ENCODE data around the gene IFI27L1.

Gene IFI27L1

DNA sequence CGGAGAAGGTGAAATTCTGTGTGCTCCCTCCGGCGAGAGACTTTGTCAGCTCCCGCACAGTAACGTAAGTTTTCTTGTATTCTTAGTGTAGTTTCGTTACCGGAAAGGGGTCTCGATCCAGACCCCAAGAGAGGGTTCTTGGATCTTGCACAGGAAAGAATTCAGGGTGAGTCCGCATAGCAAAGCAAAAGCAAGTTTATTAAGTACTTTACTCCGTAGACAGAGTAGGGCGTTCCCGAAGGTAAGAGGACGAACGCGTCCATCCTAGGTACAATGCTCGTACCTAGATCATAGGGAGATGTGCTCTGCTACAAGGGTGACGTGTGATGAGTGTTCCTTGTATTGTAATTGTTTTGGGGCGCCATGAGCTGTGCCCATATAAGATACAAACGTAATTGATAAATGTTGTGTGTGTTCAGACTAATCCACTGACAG, 293 bp downstream of the IFI27L1 start:
- FAIRE-seq: no peak

DNA sequence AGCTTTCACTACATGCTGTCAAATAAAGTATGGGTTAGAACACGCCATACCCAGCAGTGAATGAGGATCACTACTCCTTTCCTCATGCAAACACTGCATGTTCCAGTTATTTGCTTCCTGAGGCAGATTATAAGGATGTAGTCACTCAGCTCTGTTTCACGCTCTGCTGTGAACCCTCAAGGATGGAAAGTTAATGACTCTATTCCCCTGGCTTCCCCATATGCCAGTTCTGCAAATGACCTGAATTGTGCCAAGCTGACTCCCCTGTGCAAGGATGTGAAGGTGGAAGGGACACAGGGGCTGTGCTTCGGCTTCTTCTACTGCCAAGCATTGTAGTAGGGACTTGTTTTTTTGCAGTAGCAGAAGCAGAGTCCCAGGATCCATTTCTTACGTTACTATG, 6.8 kb downstream of the IFI27L1 start:
- FAIRE-seq: no peak

DNA sequence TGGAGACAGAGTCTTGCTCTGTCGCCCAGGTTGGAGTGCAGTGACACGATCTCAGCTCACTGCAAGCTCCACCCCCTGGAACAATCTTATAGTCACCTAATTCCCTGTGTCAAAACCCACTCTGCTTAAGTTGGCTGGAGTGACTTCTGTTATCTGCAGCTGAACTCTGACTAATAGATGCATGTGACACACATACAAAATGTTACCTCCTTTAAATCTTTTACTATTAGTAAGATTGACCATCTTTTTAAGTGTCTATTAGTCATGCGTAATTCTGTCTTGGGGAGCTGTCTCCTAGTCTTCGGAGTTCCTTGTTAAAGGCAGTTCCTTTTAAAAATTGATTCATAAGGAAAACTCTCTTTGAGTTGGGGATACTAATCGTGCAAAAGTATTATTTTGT, 7.4 kb downstream of the IFI27L1 start:
- FAIRE-seq: no peak

DNA sequence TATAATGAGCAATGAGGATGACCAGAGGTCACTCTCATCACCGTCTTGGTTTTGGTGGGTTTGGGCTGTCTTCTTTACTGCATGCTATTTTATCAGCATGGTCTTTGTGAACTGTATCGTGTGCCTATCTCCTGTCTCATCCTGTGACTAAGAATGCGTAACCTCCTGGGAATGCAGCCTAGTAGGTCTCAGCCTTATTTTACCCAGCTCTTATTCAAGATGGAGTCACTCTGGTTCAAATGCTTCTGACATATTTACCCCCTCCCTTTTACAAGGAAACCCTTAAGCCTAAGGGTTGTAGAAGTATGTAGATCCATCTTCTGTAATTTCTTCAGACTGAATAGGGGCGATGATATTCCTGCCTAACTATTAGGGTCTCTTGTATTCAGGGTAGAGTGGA, 8.4 kb downstream of the IFI27L1 start:
- no peak for FAIRE-seq

DNA sequence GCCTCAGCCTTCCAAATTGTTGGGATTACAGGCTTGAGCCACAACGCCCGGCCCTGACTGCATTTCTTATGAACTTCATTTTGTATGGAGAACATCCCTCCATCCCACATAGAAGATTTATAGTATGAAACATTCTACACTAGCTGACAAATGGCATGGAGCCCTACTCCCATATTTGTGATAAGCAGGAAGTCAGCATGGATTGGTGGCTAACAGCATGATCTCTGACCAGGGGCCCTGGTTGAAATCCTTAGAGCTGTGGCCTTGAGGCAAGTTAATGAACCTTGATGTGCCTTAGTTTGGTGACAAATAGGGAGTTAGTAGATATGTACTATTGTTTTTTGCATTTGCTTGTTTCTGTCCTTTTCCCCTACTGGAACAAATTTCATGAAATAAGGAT, 12.3 kb downstream of the IFI27L1 start:
- no peak for FAIRE-seq

DNA sequence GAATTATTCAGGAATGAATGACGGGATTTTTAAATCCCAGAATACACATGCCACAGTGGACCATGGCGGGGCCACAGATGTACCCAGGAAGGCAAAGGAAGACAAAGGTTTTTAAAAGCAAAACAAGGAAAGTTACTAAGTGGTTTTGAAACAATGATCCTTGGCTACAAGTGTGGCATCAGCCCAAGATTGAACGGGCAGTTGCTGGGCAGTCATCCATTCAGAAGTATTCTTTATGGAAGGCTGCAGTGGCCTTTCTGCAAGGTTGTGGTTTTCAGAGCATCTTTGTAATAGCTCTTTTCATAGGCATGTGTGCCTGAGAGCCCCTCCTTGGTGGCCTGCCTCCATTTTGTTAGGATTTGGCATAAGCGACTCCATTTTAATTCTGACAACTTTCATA, 16.0 kb downstream of the IFI27L1 start:
- no peak for FAIRE-seq

DNA sequence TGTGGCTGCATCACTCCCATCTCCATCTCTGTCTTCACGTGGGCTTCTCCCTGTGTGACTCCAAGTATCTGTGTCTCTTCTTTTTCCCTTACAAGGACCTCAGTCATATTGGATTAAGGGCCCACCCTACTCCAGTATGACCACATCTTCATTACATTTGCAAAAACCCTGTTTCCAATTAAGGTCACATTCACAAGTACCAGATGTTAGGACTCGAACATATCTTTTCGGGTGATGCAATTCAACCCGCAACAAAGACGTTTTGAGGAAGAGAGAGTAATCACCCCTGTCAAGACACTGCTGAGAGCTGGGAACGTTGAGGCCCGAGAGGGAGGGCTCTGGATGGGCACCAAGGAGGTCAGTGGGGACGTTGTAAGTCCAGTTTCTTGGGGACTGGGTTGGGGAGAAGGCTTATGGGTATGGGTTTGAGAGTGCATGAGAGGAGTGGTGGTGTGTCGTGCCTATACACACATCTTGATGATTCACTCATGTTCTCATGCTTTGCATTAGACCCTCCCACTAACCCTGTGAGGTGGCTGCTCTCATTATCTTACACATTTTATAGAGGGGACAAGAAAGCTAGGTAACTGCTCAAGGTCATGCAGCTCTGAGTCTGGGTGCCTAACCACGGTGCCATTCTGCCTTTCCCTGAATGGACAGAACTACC, 17.3 kb downstream of the IFI27L1 start:
- no peak for FAIRE-seq

DNA sequence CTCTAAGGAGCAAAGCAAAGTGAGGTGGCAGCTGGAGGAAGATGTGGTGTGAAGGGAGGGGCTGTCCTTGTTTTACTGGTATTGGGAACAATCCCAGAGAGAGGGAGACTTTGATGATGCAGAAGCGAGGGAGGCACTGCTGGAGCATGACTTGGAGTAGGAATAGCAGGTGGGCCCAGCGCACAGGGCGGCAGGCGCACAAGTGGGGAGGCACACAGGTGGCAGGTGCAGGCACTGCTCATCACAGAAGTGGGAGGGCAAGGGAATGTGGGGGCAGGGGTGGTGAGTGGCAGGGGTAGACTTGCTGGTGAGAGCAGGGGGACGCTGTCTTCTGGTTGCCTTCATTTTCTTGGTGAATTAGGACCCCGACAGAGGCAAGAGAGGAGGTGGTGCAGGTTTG, 17.9 kb downstream of the IFI27L1 start:
- FAIRE-seq: no peak

DNA sequence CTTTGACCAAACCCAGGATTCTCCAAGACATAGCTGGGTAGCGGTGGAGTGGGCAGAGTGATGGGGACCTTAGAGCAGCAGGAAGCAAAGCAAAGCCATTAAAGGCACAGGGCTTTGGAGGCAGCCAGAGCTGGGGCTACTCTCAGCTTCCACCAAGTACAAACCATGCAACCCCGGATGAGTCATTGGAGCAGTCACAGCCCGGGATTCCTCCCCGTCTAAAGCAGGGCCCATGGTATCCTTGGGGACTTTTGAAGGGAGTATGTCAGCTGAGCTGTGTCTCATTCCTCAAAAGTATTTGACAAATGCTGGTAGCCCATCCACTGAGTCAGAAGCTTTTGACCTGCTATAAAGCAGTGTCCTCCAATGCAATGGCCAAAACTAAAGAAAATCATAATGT, 19.7 kb downstream of the IFI27L1 start:
- FAIRE-seq: no peak

DNA sequence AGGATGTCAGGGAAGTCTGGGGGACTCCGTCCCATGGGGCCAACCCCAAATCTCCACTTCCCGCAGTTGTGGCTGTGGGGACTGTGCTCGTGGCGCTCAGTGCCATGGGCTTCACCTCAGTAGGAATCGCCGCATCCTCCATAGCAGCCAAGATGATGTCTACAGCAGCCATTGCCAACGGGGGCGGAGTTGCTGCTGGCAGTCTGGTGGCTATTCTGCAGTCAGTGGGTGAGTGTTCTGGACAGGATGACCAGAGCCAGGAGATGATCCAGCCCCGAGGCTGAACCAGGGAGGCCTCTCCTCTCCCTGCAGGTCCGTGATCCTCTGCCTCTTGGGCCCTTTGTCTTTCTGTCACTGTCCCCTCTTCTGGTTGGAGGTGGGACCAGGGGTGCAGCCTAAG, 20.6 kb downstream of the IFI27L1 start:
- no peak for FAIRE-seq

DNA sequence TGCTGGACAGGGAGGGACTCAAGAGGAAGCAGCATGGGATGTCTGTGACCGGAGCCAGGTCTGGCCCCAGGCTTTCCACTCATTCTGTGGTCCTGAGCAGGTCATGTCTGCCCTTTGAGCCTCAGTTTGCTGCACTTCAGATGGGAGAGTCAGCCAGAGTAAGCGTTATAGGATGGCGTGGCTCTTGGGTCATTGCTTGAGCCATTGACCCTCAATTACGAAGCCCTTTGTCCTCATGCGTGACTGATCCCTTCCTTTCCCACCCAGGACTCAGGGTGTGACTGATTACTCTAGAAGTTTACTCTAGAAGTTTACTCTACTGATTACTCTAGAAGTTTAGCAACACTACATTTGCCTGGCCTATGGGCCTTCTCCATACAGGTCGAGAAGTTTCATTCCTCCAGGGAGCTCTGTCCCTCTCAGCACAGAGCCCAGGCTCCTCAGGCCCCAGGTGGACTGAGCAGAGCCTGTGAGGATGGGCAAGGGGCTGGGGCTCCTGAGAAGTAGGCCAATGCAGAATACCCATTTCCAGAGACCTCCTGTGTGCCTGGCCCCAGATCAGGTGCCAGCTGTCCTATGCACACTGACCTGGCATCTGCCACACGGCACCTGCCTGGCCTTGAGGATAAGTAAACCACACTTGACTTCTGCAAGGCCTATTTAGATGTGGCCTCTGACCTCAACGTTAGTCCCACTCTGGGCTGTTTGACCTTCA, 21.8 kb downstream of the IFI27L1 start:
- FAIRE-seq: no peak

DNA sequence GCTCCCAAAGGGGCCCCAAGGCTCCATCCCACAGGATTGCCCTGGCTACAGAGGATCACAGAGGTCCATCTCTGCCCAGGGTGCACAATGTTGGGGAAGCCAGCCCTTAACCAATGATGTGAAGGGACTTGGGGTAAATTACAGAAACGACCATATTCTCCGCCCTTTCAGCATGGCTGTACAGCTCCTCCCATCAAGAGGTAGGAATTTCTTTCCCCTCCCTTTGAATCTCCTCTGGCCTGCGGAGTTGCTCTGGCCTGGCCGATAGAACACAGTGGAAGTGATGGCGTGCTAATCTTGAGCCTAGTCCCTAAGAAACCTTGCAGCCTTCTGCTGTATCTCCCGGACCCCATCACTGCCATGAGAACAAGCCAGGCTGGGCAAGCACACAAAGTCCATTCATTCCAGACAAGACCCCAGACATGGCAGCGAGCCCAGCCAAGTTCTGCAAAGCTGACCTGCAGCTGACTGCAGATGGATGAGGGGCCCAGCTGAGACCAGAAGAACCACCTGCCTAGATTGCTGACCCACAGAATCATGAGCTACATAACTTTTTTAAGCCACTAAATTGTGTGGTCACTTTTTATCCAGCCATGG, 22.5 kb downstream of the IFI27L1 start:
- no peak for FAIRE-seq

DNA sequence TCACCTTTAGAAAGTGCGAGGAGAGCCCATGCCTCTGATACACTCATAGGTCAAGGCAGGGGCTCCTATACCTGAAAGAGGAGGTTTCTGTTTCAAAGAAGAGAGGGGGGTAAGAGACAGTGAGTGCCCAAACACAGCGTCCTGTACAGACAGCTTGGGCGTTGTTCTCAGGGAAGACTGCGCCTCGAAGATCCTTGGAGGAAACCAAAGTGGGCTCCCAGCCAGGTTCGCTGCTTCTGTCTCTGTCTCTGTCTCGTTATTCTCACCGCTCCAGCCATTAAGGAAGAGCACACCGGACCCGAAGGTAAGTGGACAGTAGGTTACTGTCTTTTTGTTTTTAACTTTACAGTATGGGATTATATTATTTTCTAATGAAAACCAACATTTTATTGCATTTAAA, 23.6 kb downstream of the IFI27L1 start:
- no peak for FAIRE-seq

DNA sequence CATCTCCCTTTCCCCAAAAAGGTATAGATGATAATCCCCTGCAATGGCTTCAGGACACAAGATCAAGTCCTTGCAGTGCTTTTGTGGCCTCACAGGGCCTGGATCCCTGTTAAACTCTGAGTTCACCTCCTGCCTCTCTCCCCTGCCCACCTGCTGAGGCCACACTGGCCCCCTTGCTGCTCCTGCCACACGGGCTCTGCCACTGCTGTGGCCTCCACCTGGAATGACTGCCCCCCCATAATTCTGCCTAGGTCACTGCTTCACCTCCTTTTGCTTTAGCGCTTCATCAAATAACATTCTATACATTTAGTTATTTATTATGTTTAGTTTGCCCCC, 28.8 kb downstream of the IFI27L1 start:
- FAIRE-seq: no peak

DNA sequence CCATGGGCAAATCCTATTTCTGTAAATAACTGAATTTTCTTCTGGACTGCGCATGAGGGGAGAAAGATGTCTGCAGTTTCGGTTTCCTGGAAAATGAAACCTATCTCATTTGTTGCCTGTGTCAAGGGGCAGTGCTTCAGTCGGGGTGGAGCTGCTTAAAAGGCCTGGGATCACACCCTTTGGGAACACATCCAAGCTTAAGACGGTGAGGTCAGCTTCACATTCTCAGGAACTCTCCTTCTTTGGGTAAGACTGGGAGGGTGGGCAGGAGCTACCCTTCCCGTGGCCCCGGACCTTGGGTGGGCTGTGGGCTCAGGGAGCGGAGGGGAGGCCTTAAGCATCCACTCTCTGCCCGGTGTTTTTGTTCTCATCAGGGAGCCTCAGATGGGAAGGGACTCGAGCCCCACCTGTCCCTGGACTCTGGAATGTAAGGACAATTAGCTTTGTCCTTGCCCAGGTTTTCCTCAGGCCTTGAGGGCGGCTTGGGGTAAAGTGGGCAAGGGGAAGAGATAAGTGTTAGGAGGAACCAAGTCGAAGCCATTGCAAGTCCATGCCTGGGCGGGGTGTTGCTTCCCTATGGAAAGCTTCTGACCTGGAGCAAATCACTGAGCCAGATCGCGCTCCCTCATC, 29.6 kb downstream of the IFI27L1 start, which contains the start of gene IFI27:
Gene IFI27, plus strand, starts transcription at position 185 of the 630 bp plus-strand sequence.
- no peak for FAIRE-seq

DNA sequence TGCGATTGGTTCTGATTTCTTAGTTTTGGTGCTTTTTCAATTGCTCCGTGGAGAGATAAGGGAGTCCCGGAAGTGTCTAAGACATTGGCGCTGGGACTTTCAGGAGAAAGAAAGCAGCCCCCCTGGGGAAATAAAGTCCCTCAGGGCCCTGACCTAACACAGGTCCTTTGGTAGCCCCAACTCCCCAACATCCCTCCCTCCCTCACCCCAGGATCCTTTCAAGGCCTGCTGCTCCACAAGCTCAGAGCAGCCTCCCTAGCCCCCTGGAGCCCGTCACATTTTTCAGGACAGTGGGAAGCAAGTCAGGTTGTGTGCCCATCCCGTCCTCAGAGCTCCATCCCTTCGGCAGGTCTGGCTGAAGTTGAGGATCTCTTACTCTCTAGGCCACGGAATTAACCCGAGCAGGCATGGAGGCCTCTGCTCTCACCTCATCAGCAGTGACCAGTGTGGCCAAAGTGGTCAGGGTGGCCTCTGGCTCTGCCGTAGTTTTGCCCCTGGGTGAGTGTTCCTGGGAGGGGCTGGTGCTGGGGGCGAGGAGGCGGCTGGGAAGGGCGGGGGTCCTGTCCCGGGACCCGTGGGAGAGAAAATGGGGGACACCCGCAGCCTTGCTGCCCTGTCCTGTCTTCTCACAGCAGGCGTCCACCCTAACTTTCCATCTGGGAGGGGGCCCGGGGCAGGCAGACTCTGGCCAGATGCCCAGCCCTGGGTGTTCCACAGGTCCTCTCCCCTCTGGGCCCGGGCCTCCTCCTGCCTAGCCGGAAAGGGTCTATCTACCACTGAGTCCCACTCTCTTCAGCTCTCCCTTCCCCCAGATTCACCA, 30.4 kb downstream of the IFI27L1 start:
- no peak for FAIRE-seq

DNA sequence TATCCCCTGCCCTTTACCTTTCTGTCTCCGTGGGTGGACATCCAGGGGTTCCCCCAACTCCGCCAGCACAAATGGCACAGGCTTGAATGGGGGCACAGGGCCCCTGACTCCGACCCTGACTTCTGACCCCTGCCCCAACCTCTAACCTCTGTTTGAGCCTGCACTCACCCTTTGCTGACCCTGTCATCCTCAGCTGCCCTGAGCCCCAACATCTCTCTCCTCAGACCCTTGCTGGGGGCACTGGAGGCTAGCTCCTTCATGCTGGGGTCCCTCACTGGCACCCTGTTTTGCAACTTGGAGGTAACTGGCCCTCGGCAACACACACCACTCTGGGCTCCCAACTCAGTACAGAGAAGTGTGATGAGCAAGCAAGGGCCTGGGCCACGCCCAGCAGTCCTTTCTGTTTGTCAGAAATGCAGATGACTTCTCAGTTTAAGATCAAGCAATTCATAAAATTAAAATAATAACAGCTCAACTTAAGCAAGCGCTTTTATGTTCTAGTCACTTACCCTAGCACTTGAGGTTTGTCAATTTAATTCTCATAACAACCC, 31.5 kb downstream of the IFI27L1 start:
- no peak for FAIRE-seq

DNA sequence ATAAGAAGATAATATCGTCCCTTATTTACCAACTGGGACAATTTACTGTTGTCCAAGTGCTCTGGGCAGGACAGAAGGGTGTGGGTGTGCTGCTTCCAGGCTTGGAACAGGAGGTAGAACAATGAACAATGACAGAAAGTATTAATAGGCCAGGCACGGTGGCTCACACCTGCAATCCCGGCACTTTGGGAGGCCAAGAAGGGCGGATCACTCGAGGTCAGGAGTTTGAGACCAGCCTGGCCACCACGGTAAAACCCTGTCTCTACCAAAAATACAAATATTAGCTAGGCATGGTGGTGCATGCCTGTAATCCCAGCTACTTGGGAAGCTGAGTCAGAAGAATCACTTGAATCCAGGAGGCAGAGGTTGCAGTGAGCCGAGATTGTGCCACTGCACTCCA, 32.0 kb downstream of the IFI27L1 start:
- FAIRE-seq: no peak

DNA sequence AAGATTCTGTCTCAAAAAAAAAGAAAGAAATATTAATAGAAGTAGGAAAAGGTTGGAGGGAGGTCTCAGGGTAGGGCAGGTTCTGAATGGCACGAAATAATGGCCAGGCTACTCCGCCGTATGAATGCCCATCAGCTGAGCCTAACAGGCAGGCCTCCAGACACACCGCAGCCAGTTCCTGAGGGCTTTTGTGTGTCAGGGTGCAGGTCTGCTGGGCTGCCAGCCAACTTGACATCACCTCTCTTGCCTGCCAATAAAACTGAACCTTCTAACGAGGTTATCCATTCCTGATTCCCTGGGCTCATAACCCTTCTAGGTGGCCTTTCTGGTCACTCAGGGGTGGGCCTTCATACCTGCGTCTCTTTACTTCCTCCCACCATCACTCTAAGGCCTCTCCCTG, 32.4 kb downstream of the IFI27L1 start:
- FAIRE-seq: no peak

DNA sequence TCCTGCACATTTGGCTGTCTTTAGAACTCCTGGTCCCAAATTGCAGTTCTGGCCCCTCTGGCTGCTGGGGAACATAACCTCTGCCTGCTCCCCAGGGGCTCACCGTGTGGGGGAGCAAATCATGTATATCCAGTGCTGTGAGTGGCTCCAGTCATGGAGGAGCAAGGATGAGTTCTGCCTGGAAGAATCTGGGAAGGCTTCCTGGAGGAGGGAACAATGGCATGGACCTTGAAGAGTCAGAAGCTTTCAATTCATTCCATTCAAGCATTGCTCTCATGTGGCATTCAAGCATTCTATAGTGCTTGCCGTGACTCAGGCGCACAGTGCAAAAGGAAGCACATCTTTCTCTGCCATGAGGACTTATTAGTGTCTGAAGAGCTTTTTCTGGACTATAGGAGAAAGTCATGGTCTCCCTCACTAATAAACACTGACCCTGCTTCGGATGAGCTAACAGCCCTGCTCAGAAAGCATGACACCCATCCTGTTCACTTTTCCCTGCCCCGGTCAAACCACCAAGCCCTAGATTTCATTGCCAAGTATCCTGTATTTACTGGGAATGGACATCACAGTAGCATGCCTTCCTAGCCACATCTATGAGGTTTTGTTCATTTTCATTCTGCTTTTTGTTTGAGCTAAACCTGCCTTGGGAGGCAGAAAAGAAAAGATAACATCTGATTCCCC, 32.9 kb downstream of the IFI27L1 start:
- FAIRE-seq: no peak

DNA sequence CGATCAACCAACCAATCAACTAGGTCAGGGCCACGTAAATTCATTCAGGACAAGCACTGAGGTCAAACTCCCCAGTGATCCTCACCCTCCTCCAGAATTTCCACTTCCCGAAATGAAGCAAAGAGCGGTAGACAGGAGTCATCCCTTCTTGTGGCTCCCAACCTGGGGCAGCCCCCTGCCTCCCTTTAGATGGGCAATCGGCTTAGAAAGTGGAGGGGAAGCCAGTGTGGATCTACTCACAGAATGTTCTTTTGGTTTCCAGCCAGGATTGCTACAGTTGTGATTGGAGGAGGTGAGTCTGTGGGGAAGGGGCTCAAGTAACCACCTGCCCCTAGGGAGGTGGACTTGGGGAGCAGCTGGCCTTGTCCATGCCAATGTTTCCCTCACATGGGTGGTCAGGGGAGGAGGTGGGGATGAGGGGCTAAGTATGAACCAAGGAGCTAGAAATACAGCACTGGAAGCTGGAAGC, 33.5 kb downstream of the IFI27L1 start:
- no peak for FAIRE-seq

DNA sequence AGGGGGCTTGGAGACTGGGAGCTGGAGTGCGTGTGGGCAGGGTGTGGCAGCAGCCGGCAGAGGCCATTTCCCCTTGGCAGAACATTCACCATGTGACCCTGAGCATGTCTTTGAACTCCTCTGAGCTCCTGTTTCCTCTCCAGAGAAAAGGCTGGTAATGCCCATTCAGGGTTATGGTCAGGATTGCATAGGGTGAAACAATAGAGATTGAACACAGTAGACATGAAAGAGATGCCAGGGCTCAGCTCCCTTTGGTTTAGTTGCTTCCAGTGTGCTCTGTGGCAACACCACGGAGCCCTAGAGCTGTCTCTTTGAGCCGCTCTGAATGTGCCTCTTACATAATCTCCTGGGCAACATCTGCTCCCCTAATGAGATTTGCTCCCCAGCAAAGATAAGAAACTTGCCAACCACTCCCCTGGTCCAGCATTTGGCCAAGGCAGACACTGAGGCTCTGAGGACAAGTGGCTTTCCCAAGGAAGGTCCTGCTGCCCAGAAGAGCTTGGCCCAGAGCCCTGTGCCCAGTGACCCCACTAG, 34.0 kb downstream of the IFI27L1 start:
- no peak for FAIRE-seq
